ENCODE measurements around the gene PHOSPHO2.

- TF ChIP-seq, protein P1, sequence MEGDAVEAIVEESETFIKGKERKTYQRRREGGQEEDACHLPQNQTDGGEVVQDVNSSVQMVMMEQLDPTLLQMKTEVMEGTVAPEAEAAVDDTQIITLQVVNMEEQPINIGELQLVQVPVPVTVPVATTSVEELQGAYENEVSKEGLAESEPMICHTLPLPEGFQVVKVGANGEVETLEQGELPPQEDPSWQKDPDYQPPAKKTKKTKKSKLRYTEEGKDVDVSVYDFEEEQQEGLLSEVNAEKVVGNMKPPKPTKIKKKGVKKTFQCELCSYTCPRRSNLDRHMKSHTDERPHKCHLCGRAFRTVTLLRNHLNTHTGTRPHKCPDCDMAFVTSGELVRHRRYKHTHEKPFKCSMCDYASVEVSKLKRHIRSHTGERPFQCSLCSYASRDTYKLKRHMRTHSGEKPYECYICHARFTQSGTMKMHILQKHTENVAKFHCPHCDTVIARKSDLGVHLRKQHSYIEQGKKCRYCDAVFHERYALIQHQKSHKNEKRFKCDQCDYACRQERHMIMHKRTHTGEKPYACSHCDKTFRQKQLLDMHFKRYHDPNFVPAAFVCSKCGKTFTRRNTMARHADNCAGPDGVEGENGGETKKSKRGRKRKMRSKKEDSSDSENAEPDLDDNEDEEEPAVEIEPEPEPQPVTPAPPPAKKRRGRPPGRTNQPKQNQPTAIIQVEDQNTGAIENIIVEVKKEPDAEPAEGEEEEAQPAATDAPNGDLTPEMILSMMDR (IDR thresholded peaks at IDR 0.05): no peak
- TF ChIP-seq POLR2A (IDR thresholded peaks at IDR 0.05): no peak
These were observed 10.0 kb downstream of the PHOSPHO2 start for GRCh38 chr2:169704160-169704708.
